AG10803 (cell line): ENCODE data around the gene ZNF3.

Experiments used
- DNase-seq: peaks from one replicate; pipeline ENCODE4 v3.0.0; 2010; ENCODE audit warnings: low read depth
- H3K4me3 ChIP-seq: 2 replicates; pipeline ENCODE4 v1.5.1; 2011; ENCODE audit warnings: mild to moderate bottlenecking, low read length, control low read depth
- TF ChIP-seq, protein P1 (sequence below): conservative IDR thresholded peaks from 2 replicates; pipeline ENCODE4 v1.5.1; 2011; ENCODE audit warnings: mild to moderate bottlenecking, low read length, control low read depth, inconsistent platforms

Gene ZNF3

GRCh38 chr7:100029596-100029995 lies 51.9 kb downstream of the ZNF3 start:
- TF ChIP-seq, protein P1, sequence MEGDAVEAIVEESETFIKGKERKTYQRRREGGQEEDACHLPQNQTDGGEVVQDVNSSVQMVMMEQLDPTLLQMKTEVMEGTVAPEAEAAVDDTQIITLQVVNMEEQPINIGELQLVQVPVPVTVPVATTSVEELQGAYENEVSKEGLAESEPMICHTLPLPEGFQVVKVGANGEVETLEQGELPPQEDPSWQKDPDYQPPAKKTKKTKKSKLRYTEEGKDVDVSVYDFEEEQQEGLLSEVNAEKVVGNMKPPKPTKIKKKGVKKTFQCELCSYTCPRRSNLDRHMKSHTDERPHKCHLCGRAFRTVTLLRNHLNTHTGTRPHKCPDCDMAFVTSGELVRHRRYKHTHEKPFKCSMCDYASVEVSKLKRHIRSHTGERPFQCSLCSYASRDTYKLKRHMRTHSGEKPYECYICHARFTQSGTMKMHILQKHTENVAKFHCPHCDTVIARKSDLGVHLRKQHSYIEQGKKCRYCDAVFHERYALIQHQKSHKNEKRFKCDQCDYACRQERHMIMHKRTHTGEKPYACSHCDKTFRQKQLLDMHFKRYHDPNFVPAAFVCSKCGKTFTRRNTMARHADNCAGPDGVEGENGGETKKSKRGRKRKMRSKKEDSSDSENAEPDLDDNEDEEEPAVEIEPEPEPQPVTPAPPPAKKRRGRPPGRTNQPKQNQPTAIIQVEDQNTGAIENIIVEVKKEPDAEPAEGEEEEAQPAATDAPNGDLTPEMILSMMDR = no peak
- no peak for DNase-seq
- H3K4me3 ChIP-seq = no peak overlapping the region

GRCh38 chr7:100027197-100027596 lies 54.3 kb downstream of the ZNF3 start:
- TF ChIP-seq, protein P1 = no peak
- H3K4me3 ChIP-seq = no peak overlapping the region
- DNase-seq = no peak

- TF ChIP-seq, protein P1 = no peak
- DNase-seq = no peak
- H3K4me3 ChIP-seq = no peak overlapping the region
These were observed 57.4 kb downstream of the ZNF3 start for GRCh38 chr7:100024020-100024619.

- DNase-seq = no peak
- TF ChIP-seq, protein P1 = no peak
These were observed 58.0 kb downstream of the ZNF3 start for GRCh38 chr7:100023526-100023925.

GRCh38 chr7:100022621-100023020 lies 58.9 kb downstream of the ZNF3 start:
- no peak overlapping the region for H3K4me3 ChIP-seq
- no peak for DNase-seq
- TF ChIP-seq, protein P1 = no peak

More at GRCh38 chr7:100023526-100023925, 58.0 kb downstream of the ZNF3 start:
- no peak overlapping the region for H3K4me3 ChIP-seq

DNA sequence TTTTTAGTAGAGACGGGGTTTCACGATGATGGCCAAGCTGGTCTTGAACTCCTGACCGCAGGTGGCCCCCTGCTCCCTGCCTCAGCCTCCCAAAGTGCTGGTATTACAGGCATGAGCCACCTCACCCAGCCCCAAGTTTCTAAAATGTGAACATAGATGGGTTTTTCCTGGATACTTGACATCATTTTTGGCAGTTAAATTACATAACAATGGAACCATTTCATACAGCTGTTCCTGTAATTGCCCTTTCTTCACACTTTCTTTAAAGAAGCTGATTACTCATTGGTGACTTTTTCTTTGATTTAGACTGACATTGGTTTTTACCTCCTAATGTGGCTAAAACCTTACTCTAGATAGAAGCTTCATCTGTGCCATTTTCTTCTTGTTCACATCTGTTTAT lies 60.2 kb downstream of the ZNF3 start:
- no peak overlapping the region for H3K4me3 ChIP-seq
- DNase-seq = peak; percentile 33
- TF ChIP-seq, protein P1 = no peak
